Testis (tissue), 2 donors: ENCODE data around the gene SAP30BP.

Experiments
- CTCF ChIP-seq, 3 experiments: fragments of 450-650 bp in 2 of 3; fragments of 200-600 bp in 1 of 3; sonication (generic) in 1 of 3; IDR thresholded peaks; one replicate each; pipeline ENCODE4 v1.5.1; 2016 to 2019; ENCODE audit warnings: antibody characterized with exemption in 3 of 3, mild to moderate bottlenecking in 2 of 3, moderate library complexity in 1 of 3
- POLR2A ChIP-seq: fragments of 450-650 bp; IDR thresholded peaks from one replicate; pipeline ENCODE4 v1.6.1; 2017; ENCODE audit warnings: antibody characterized with exemption, mild to moderate bottlenecking, moderate library complexity

- TF ChIP-seq POLR2A (no peak), CTCF (IDR thresholded peaks at IDR 0.05) (no peak)
Measured at GRCh38 chr17:75652341-75652740, 14.8 kb upstream of the SAP30BP start.
